ENCODE results near the gene AAR2. TPM values are rescaled to one million over a fixed set of nuclear protein-coding genes. Genes with fewer than 3 reads are reported as not detected.

Gene AAR2
- total RNA-seq, 1 experiment from 2014 or later = 36.9 TPM

- DNase-seq = no peak
- no peak overlapping the region for H2AFZ ChIP-seq (ENCODE audit: low read length)
- no peaks in the 10 kb centered on the region for H3K9me3 ChIP-seq (ENCODE audit: control insufficient read depth, low read depth, low read length)
- H3T11ph ChIP-seq (ENCODE audit: low read length) = no peak overlapping the region
- no peaks in the 10 kb centered on the region for H3K79me2 ChIP-seq (ENCODE audit: insufficient read depth, low read length)
- H3K36me3 Mint-ChIP-seq (ENCODE audit: insufficient read depth in 1 of 3, low read depth in 3 of 3) = no peaks in the 10 kb centered on the region
- no peaks in the 10 kb centered on the region for H3K4me1 Mint-ChIP-seq
- no peak overlapping the region for H4K8ac ChIP-seq (replicated peaks; ENCODE audit: insufficient read length, low read depth, low read length)
- no CpG with 5 or more reads among the region's 10 CpGs for WGBS (ENCODE audit: extremely low coverage, insufficient read length, low lambda C conversion rate)
- peaks cover 10% of the 10 kb centered on the region for H3K27me3 Mint-ChIP-seq (ENCODE audit: low read depth)
- no peak overlapping the region for H3K56ac ChIP-seq (ENCODE audit: insufficient read length, low read depth, low read length)
- no peak overlapping the region for H3K4me2 ChIP-seq (ENCODE audit: insufficient read depth, insufficient read length, low read length)
- no peak overlapping the region for H2BK120ac ChIP-seq (ENCODE audit: low read depth, low read length, poor library complexity, severe bottlenecking)
- no peaks in the 10 kb centered on the region for H3K4me1 ChIP-seq (ENCODE audit: insufficient read depth, low read length)
- no peak overlapping the region for H3K9ac ChIP-seq (ENCODE audit: extremely low read depth, insufficient read length, low read length)
- no peak overlapping the region for H3K4ac ChIP-seq (ENCODE audit: low read depth, low read length)
- H3K23me2 ChIP-seq (ENCODE audit: insufficient read length, low read depth, low read length, poor library complexity, severe bottlenecking) = no peaks in the 10 kb centered on the region
- peaks cover 0 to 3% of the 10 kb centered on the region in 2 experiments; a peak in 1 of 5 replicates for H3K9me3 Mint-ChIP-seq
- H2BK5ac ChIP-seq (ENCODE audit: insufficient read length, low read length) = no peak overlapping the region
- no peaks in the 10 kb centered on the region for H3K79me1 ChIP-seq (ENCODE audit: insufficient read depth, low read depth, low read length, poor library complexity, severe bottlenecking)
- H4K5ac ChIP-seq (ENCODE audit: insufficient read length, low read depth, low read length) = no peak overlapping the region
- H3K23ac ChIP-seq (ENCODE audit: insufficient read length, low read depth, low read length) = no peak overlapping the region
- no peak overlapping the region for H3K18ac ChIP-seq (ENCODE audit: insufficient read length, low read depth, low read length)
- H2BK20ac ChIP-seq (ENCODE audit: low read depth, low read length, poor library complexity, severe bottlenecking) = no peak overlapping the region
- H2BK15ac ChIP-seq (ENCODE audit: low read depth, low read length) = no peak overlapping the region
- H3K27me3 ChIP-seq (ENCODE audit: insufficient read depth, low read length) = no peaks in the 10 kb centered on the region
- H3K4me3 Mint-ChIP-seq = no peak overlapping the region
- no peak overlapping the region for H2BK12ac ChIP-seq (ENCODE audit: insufficient read length, low read depth, low read length)
- H3K27ac Mint-ChIP-seq = no peak overlapping the region; a peak in 1 of 7 replicates
- TF ChIP-seq, protein P1, sequence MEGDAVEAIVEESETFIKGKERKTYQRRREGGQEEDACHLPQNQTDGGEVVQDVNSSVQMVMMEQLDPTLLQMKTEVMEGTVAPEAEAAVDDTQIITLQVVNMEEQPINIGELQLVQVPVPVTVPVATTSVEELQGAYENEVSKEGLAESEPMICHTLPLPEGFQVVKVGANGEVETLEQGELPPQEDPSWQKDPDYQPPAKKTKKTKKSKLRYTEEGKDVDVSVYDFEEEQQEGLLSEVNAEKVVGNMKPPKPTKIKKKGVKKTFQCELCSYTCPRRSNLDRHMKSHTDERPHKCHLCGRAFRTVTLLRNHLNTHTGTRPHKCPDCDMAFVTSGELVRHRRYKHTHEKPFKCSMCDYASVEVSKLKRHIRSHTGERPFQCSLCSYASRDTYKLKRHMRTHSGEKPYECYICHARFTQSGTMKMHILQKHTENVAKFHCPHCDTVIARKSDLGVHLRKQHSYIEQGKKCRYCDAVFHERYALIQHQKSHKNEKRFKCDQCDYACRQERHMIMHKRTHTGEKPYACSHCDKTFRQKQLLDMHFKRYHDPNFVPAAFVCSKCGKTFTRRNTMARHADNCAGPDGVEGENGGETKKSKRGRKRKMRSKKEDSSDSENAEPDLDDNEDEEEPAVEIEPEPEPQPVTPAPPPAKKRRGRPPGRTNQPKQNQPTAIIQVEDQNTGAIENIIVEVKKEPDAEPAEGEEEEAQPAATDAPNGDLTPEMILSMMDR (conservative IDR thresholded peaks at IDR 0.05) = no peak
- H4K20me1 ChIP-seq (ENCODE audit: control insufficient read depth, insufficient read depth, insufficient read length) = no peaks in the 10 kb centered on the region
- H3K27ac ChIP-seq (ENCODE audit: insufficient read length, low read depth, low read length) = no peak overlapping the region
- no peak overlapping the region for H2AK5ac ChIP-seq (ENCODE audit: insufficient read length, low read length)
- no peak overlapping the region; the same call in 1 of the 2 replicates for H3K14ac ChIP-seq (ENCODE audit: insufficient read depth, low read length)
- H4K91ac ChIP-seq (ENCODE audit: insufficient read length, low read depth, low read length) = no peak overlapping the region
Observed at GRCh38 chr20:36281785-36282380, 45.6 kb downstream of the AAR2 start.

Data from H9 (cell line).